HCT116 (cell line): ENCODE data around the gene TMEM80. TPM values are rescaled to one million over a fixed set of nuclear protein-coding genes. Genes with fewer than 3 reads are reported as not detected.

ENCODE experiments used
- ATAC-seq: fragments of 200-7000 bp; cut with Tn5 transposase; 2 replicates; pipeline ENCODE4 v1.9.1; 2020; ENCODE audit warnings: mild to moderate bottlenecking, moderate library complexity
- BruUV-seq: library from RNA; stranded (reverse); fragments of 400-500 nt; replicated peaks from 2 replicates; lab custom pipeline; 2021; lab: Mats Ljungman, UMichigan
- CTCF ChIA-PET: fragments of 300-600 bp; sonication (Branson Sonifier 250); formaldehyde crosslinking; loops from one replicate; lab custom pipeline; 2021; ENCODE audit warnings: antibody characterized with exemption; lab: Charles Lee
- POLR2A ChIA-PET: fragments of 300-600, 350-600 bp; sonication (Branson Sonifier 250); formaldehyde crosslinking; loops from one replicate; lab custom pipeline; 2021; ENCODE audit warnings: antibody characterized with exemption; lab: Charles Lee
- RAD21 ChIA-PET, 2 experiments: fragments of 300-600 bp; sonication (Branson Sonifier 250); formaldehyde crosslinking; loops; one replicate each; lab custom pipeline; 2023; ENCODE audit warnings: low total read pairs in 2 of 2; ENCODE audit not compliant: uncharacterized antibody in 2 of 2, unreplicated experiment in 2 of 2, low non-redundant PET in 1 of 2; lab: Charles Lee
- DNase-seq: peaks from one replicate; pipeline ENCODE4 v3.0.0-alpha.2; 2010; ENCODE audit warnings: low read depth, low spot score
- H2AFZ ChIP-seq: fragments of 200-600 bp; shearing (Covaris generic), sonication (generic); 2 replicates; pipeline ENCODE4 v1.6.1; 2017; ENCODE audit warnings: low read depth, mixed run types, mixed read lengths, antibody characterized with exemption, low read length; ENCODE audit not compliant: poor library complexity, severe bottlenecking
- H3K27ac ChIP-seq: 2 replicates; pipeline ENCODE4 v1.5.1; 2012; ENCODE audit warnings: low read depth, low read length
- H3K27me3 ChIP-seq: fragments of 200-600 bp; sonication (generic); 2 replicates; pipeline ENCODE4 v1.6.1; 2016; ENCODE audit warnings: mixed run types, low read length, mixed read lengths; ENCODE audit not compliant: insufficient read depth
- H3K36me3 ChIP-seq, 2 experiments: fragments of 200-500 bp in 1 of 2; fragments of 200-600 bp in 1 of 2; sonication (Bioruptor generic) in 1 of 2; sonication (generic) in 1 of 2; 2 replicates each; pipeline versions ENCODE4 v1.5.1 to v1.6.1; 2014 to 2016; ENCODE audit warnings: low read length in 2 of 2, inconsistent platforms in 1 of 2, mixed read lengths in 1 of 2, mixed run types in 1 of 2; ENCODE audit not compliant: insufficient read depth in 2 of 2, control insufficient read depth in 1 of 2
- H3K4me1 ChIP-seq, 2 experiments: fragments of 200-600 bp in 1 of 2; sonication (generic) in 1 of 2; 2 replicates each; pipeline versions ENCODE4 v1.5.1 to v1.6.1; 2012 to 2017; ENCODE audit warnings: low read length in 2 of 2, inconsistent platforms in 1 of 2, mild to moderate bottlenecking in 1 of 2, mixed read lengths in 1 of 2, mixed run types in 1 of 2, moderate library complexity in 1 of 2; ENCODE audit not compliant: insufficient read depth in 2 of 2, control insufficient read depth in 1 of 2
- H3K4me2 ChIP-seq: fragments of 200-600 bp; sonication (generic); 2 replicates; pipeline ENCODE4 v1.6.1; 2017; ENCODE audit warnings: mixed run types, low read length, mixed read lengths
- H3K4me3 ChIP-seq, 2 experiments: fragments of 200-600 bp in 1 of 2; sonication (generic) in 1 of 2; replicated peaks in 1 of 2; 2 replicates each; pipeline ENCODE4 v1.5.1; 2011 to 2016; ENCODE audit warnings: low read length in 2 of 2, control low read depth in 1 of 2, low read depth in 1 of 2, mild to moderate bottlenecking in 1 of 2, mixed read lengths in 1 of 2, mixed run types in 1 of 2
- H3K79me2 ChIP-seq: fragments of 200-600 bp; sonication (generic); 2 replicates; pipeline ENCODE4 v1.6.1; 2017; ENCODE audit warnings: mild to moderate bottlenecking, mixed run types, low read length, moderate library complexity, mixed read lengths; ENCODE audit not compliant: insufficient read depth
- H3K9ac ChIP-seq: fragments of 200-600 bp; sonication (generic); 2 replicates; pipeline ENCODE4 v1.6.1; 2016; ENCODE audit warnings: low read length, mixed read lengths
- H3K9me2 ChIP-seq: fragments of 200-600 bp; sonication (generic), shearing (Covaris generic); 2 replicates; pipeline ENCODE4 v1.6.1; 2017; ENCODE audit warnings: mixed run types, mild to moderate bottlenecking, moderate library complexity; ENCODE audit not compliant: insufficient read depth
- H3K9me3 ChIP-seq, 2 experiments: fragments of 200-500 bp in 1 of 2; fragments of 200-600 bp in 1 of 2; sonication (Bioruptor generic) in 1 of 2; sonication (generic) in 1 of 2; 2 replicates each; pipeline ENCODE4 v1.6.1; 2014 to 2017; ENCODE audit warnings: low read length in 2 of 2, mixed read lengths in 2 of 2, inconsistent platforms in 1 of 2, low read depth in 1 of 2, mild to moderate bottlenecking in 1 of 2, mixed run types in 1 of 2, moderate library complexity in 1 of 2; ENCODE audit not compliant: control insufficient read depth in 1 of 2, insufficient read depth in 1 of 2
- H4K20me1 ChIP-seq: fragments of 200-600 bp; sonication (generic), shearing (Covaris generic); 2 replicates; pipeline ENCODE4 v1.6.1; 2017; ENCODE audit warnings: mixed run types, mild to moderate bottlenecking, moderate library complexity; ENCODE audit not compliant: insufficient read depth
- CBX3 ChIP-seq: IDR thresholded peaks from 2 replicates; pipeline ENCODE4 v1.6.1; 2012; ENCODE audit warnings: low read depth
- EGR1 ChIP-seq: IDR thresholded peaks from 2 replicates; pipeline ENCODE4 v1.6.1; 2012; ENCODE audit warnings: low read depth
- EZH2phosphoT487 ChIP-seq: fragments of 200-600 bp; IDR thresholded peaks from 2 replicates; pipeline ENCODE4 v1.6.1; 2018; ENCODE audit warnings: antibody characterized with exemption, borderline replicate concordance
- FOSL1 ChIP-seq: IDR thresholded peaks from 2 replicates; pipeline ENCODE4 v1.6.1; 2012; ENCODE audit warnings: low read depth
- MAX ChIP-seq: IDR thresholded peaks from 2 replicates; pipeline ENCODE4 v1.6.1; 2012
- POLR2A ChIP-seq: IDR thresholded peaks from 2 replicates; pipeline ENCODE4 v1.7.0; 2011; ENCODE audit warnings: borderline replicate concordance; ENCODE audit not compliant: insufficient read depth, insufficient read length; ENCODE audit errors: extremely low read depth
- POLR2AphosphoS5 ChIP-seq: IDR thresholded peaks from 2 replicates; pipeline ENCODE4 v1.6.1; 2011; ENCODE audit warnings: mild to moderate bottlenecking, low read depth, low read length, moderate library complexity
- RAD21 ChIP-seq: IDR thresholded peaks from 2 replicates; pipeline ENCODE4 v1.6.1; 2012; ENCODE audit warnings: low read depth, mild to moderate bottlenecking
- SIN3A ChIP-seq: IDR thresholded peaks from 2 replicates; pipeline ENCODE4 v1.6.1; 2012; ENCODE audit warnings: low read depth
- SRF ChIP-seq: IDR thresholded peaks from 2 replicates; pipeline ENCODE4 v1.6.1; 2012; ENCODE audit warnings: low read depth
- TCF7L2 ChIP-seq: IDR thresholded peaks from 2 replicates; pipeline ENCODE4 v1.7.0; 2011; ENCODE audit warnings: borderline replicate concordance, inconsistent platforms; ENCODE audit not compliant: insufficient read depth, insufficient read length; ENCODE audit errors: extremely low read depth
- YY1 ChIP-seq: IDR thresholded peaks from 2 replicates; pipeline ENCODE4 v1.6.1; 2011; ENCODE audit warnings: low read length, low read depth, moderate library complexity, mild to moderate bottlenecking; ENCODE audit not compliant: insufficient replicate concordance; ENCODE audit errors: extremely low read depth
- ZBTB33 ChIP-seq: IDR thresholded peaks from 2 replicates; pipeline ENCODE4 v1.6.1; 2011; ENCODE audit warnings: mild to moderate bottlenecking, low read length, moderate library complexity; ENCODE audit not compliant: insufficient replicate concordance; ENCODE audit errors: extremely low read depth
- ZFX ChIP-seq: fragments of 450-650 bp; IDR thresholded peaks from 2 replicates; pipeline ENCODE4 v1.6.1; 2017
- ZNF274 ChIP-seq: fragments of 200-500 bp; sonication (Bioruptor generic); IDR thresholded peaks from 2 replicates; pipeline ENCODE4 v1.6.1; 2014; ENCODE audit warnings: mild to moderate bottlenecking, low read depth, low read length, inconsistent platforms
- intact Hi-C: fragments of 100-400 bp; cut with micrococcal nuclease; formaldehyde crosslinking; loops from 2 replicates; pipeline ENCODE4 v1.10.0; 2022
- total RNA-seq: library from RNA; stranded (reverse); gene quantifications from one replicate; pipeline ENCODE4 v1.2.1, GENCODE V29; 2021; ENCODE audit not compliant: unreplicated experiment

The TMEM80 gene
- total RNA-seq, 1 experiment from 2014 or later = 18.4 TPM

DNA sequence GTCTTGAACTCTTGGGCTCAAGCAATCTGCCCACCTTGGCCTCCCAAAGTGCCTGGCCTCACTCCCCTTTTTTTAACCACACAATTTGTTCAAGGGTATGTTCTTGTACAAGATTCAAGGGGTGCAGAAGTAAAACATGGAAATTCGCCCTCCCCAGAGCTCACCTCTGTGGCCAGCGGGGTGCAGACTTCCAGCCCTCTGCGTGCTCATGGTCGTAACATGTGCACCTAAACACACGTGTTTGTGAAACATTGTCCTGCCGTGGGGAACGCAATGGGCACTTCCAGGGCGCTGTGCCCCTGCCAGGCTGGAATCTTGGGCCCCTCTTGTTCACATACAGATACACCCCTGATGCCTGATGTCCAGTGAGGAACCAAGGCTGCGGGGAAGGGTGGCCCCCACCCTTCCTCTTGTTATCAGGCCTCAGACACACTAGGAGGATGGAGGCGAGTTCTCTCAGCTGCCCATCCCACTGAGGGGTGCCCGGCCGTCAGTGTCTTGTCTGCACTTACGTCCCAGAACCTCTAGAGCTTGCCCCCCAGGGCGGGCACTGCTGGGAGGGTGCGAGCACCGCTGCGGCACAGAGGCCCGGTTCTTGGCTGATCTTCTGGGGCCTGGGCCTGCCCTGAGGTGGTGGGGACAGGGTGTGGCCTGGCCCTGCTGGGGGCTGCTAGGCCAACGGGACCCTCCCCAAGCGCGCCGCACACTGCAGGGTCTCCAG lies 6.3 kb downstream of the TMEM80 start:
- no TSS peak for BruUV-seq
- Histone ChIP-seq H3K27ac (peak overlapping the region; percentile 58; the same call in 1 of the 2 replicates), H3K4me1 (peaks cover 23 to 40% of the 10 kb centered on the region in 2 experiments), H3K79me2 (peaks cover 26% of the 10 kb centered on the region), H3K9me3 (no peaks in the 10 kb centered on the region), H3K9me2 (no peaks in the 10 kb centered on the region), H3K4me3 (no peak overlapping the region), H3K4me2 (no peak overlapping the region), H3K36me3 (no peaks in the 10 kb centered on the region; a peak in 1 of 4 replicates), H3K9ac (no peak overlapping the region), H4K20me1 (no peaks in the 10 kb centered on the region), H2AFZ (no peak overlapping the region), H3K27me3 (no peaks in the 10 kb centered on the region)
- ATAC-seq (no peak), DNase-seq (no peak)
- RAD21 ChIA-PET = no interaction called here
- POLR2A ChIA-PET = no interaction called here
- CTCF ChIA-PET = no interaction called here
- intact Hi-C loops = no loop called here
- TF ChIP-seq POLR2AphosphoS5 (no peak), YY1 (no peak), SRF (no peak), ZBTB33 (no peak), ZNF274 (no peak), RAD21 (no peak), FOSL1 (no peak), MAX (no peak), POLR2A (no peak), ZFX (no peak), EGR1 (no peak), SIN3A (no peak), CBX3 (no peak), EZH2phosphoT487 (no peak), TCF7L2 (no peak)
